ENCODE measurements around the gene GPR84. TPM values are rescaled to one million over a fixed set of nuclear protein-coding genes. Genes with fewer than 3 reads are reported as not detected.

Gene GPR84
- total RNA-seq, 1 donor from 2014 or later = not detected

- no peak for TF ChIP-seq CTCF (IDR thresholded peaks at IDR 0.05; ENCODE audit: unreplicated experiment)
- Mint-ChIP-seq H3K4me1 (ENCODE audit: low read depth) (peaks cover 45% of the 10 kb centered on the region), H3K36me3 (ENCODE audit: insufficient read depth) (peaks cover 23% of the 10 kb centered on the region), H3K27me3 (no peaks in the 10 kb centered on the region), H3K9me3 (ENCODE audit: low read depth) (no peaks in the 10 kb centered on the region), H3K27ac (peak overlapping the region; percentile 52), H3K4me3 (ENCODE audit: low read depth) (no peak overlapping the region)
- DNase-seq (ENCODE audit: low spot score, unreplicated experiment) = no peak
Observed at GRCh38 chr12:54338698-54339296, 25.5 kb downstream of the GPR84 start.

GRCh38 chr12:54337854-54338650 is 26.2 kb downstream of the GPR84 start:
- Mint-ChIP-seq H3K36me3 (ENCODE audit: insufficient read depth) (peaks cover 19% of the 10 kb centered on the region), H3K4me3 (ENCODE audit: low read depth) (peak overlapping the region; percentile 5), H3K4me1 (ENCODE audit: low read depth) (peaks cover 45% of the 10 kb centered on the region), H3K9me3 (ENCODE audit: low read depth) (no peaks in the 10 kb centered on the region), H3K27ac (peak overlapping the region; percentile 63), H3K27me3 (no peaks in the 10 kb centered on the region)
- no peak for DNase-seq (ENCODE audit: low spot score, unreplicated experiment)
- TF ChIP-seq CTCF (IDR thresholded peaks at IDR 0.05; ENCODE audit: unreplicated experiment) = no peak

- no peaks in the 10 kb centered on the region for H3K27me3 Mint-ChIP-seq
- no peak for DNase-seq (ENCODE audit: low spot score, unreplicated experiment)
Observed at GRCh38 chr12:54337280-54337842, 26.9 kb downstream of the GPR84 start.

GRCh38 chr12:54333420-54334034 is 30.8 kb downstream of the GPR84 start:
- H3K9me3 Mint-ChIP-seq (ENCODE audit: low read depth) = no peaks in the 10 kb centered on the region
- H3K4me3 Mint-ChIP-seq (ENCODE audit: low read depth) = no peak overlapping the region
- DNase-seq (ENCODE audit: low spot score, unreplicated experiment) = no peak
- H3K27ac Mint-ChIP-seq = no peak overlapping the region
- TF ChIP-seq CTCF (IDR thresholded peaks at IDR 0.05; ENCODE audit: unreplicated experiment) = no peak
- H3K27me3 Mint-ChIP-seq = no peaks in the 10 kb centered on the region
- peaks cover 35% of the 10 kb centered on the region for H3K4me1 Mint-ChIP-seq (ENCODE audit: low read depth)
- H3K36me3 Mint-ChIP-seq (ENCODE audit: insufficient read depth) = peaks cover 2% of the 10 kb centered on the region

More at GRCh38 chr12:54337280-54337842, 26.9 kb downstream of the GPR84 start:
- H3K27ac Mint-ChIP-seq = peak overlapping the region; percentile 63
- peaks cover 14% of the 10 kb centered on the region for H3K36me3 Mint-ChIP-seq (ENCODE audit: insufficient read depth)
- H3K4me3 Mint-ChIP-seq (ENCODE audit: low read depth) = peak overlapping the region; percentile 5
- no peak for TF ChIP-seq CTCF (IDR thresholded peaks at IDR 0.05; ENCODE audit: unreplicated experiment)
- H3K4me1 Mint-ChIP-seq (ENCODE audit: low read depth) = peaks cover 45% of the 10 kb centered on the region
- no peaks in the 10 kb centered on the region for H3K9me3 Mint-ChIP-seq (ENCODE audit: low read depth)

- Mint-ChIP-seq H3K4me3 (ENCODE audit: low read depth) (no peak overlapping the region), H3K27ac (no peak overlapping the region), H3K9me3 (ENCODE audit: low read depth) (no peaks in the 10 kb centered on the region), H3K4me1 (ENCODE audit: low read depth) (peaks cover 16% of the 10 kb centered on the region), H3K36me3 (ENCODE audit: insufficient read depth) (peaks cover 2% of the 10 kb centered on the region), H3K27me3 (no peaks in the 10 kb centered on the region)
- DNase-seq (ENCODE audit: low spot score, unreplicated experiment) = no peak
- TF ChIP-seq CTCF (IDR thresholded peaks at IDR 0.05; ENCODE audit: unreplicated experiment) = no peak
Observed at GRCh38 chr12:54331461-54331860, 32.8 kb downstream of the GPR84 start.

Data from progenitor cell of endocrine pancreas (in vitro differentiated cells).